GM18517 (cell line): ENCODE results near the gene LAPTM5.

Experiments
- ATAC-seq: cut with Tn5 transposase; IDR thresholded peaks from one replicate; pipeline ENCODE4 v1.9.1; 2021; ENCODE audit warnings: mild to moderate bottlenecking, moderate library complexity; ENCODE audit not compliant: unreplicated experiment

LAPTM5 gene

DNA sequence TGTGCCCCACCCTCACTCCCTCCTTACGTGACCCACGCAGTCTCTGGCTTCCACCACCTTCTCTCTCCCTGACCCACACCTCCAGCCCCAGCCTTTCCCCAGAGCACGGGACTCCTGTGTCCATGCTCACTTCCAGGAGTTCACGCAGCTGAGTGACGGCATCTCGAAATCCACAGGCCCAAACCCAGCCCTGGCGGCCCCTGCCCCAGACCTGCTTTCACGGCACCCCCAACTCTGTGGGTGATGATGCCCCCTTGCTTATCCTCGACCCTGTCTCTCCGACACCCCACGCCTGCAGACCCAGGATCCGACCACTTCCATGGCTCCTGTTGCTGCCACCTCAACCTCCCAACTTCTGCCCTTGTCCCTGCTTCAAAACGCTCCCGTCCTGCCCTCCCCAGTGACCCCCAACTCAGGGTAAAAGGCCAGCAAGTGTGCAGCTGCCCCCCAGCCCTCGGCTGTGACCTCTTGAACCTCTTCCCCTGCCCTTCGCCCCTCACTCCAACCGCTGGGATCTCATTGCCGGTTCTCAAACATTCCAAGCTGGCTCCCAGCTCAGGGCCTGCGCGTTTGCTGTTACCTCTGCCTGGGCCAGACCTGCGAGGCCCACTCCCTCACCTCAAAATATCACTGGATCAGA is 30.4 kb upstream of the LAPTM5 start:
- ATAC-seq: no peak

DNA sequence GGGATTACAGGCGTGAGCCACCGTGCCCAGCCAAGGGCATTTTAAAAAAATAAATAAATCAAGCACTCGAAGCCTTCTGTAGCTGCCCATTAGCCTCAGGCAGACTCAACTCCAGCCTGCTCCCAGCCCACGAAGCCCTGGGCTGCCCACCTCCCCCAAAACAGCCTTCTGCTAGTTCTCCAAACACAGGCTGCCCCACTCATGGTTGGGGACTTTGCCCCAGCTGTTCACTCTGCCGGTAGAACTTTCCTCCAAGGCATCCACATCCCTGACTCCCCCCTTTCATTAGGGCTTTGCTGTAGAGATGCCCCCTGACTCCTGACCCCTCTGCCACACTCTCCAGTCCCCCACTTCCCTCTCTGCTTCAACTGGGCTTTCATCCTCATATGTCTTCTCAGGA is 29.7 kb upstream of the LAPTM5 start:
- ATAC-seq: no peak

DNA sequence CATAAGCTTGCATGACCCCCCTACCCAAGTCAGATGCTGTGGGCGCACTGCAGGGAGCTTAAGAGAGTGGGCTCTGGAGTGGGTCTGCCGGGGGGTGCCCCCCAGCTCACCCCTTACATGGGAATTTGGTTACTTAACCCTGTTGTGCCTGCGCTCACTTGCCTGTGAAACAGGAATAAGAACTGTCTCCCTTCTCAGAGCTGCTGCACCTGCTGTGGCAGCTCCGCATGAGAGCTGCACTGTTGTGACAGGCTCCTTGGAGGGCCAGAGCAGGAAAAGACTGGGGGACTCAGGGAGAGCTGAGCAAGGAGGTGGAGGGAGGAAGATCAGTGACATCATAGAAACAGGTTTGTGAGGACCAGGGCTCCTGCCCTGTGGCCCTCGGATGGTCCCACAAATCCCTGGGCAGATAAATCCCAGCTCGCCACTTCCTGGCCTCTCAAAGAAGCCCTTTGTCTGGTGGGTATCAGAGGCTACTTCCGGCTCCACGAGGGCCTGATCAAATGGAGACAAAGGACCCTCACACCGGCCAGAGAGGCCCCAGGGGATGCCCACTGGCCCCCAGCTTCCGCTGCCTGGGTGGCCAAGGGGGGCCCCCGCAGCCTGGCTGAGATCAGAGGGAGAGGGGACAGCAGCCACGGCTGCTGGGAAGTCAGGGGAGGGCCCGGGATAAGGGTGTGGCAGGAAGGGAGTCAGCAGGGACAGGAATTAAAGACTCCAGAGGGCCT is 28.9 kb upstream of the LAPTM5 start:
- no peak for ATAC-seq

DNA sequence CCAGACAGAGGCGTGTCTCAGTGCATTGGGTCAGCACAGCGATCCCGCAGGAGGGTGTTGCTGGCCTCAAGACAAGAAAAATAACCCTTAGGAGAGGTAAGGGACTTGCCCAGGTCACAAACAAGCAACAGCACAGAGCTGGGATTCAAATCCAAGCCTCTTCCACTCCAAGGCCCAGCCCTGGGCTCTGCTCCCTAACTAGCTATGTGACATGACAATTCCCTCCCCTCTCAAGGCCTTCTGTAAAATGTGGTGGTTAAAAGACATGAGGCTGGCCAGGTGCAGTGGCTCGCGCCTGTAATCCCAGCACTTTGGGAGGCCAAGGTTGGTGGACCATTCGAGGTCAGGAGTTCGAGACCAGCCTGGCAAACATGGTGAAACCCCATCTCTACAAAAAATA is 28.1 kb upstream of the LAPTM5 start:
- no peak for ATAC-seq

DNA sequence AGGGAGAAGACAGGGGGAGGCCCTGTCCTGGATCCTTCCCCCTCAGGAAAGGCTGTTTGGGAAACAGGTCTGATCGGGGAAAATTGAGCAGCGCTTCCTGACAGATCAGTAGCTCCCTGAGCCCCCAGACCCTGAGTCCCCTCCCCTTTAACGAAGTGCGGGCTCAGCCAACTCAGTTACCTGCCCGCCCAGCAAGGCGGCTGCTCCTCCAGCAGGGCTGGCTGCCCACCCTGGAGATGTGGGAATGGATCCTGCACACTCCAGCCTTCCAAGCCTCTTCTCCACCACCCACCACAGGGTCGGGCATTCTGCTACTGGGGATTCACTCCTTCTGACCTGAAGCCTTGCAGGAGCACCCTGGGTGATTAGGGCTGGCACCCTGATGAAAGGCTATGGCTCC is 27.6 kb upstream of the LAPTM5 start:
- no peak for ATAC-seq

DNA sequence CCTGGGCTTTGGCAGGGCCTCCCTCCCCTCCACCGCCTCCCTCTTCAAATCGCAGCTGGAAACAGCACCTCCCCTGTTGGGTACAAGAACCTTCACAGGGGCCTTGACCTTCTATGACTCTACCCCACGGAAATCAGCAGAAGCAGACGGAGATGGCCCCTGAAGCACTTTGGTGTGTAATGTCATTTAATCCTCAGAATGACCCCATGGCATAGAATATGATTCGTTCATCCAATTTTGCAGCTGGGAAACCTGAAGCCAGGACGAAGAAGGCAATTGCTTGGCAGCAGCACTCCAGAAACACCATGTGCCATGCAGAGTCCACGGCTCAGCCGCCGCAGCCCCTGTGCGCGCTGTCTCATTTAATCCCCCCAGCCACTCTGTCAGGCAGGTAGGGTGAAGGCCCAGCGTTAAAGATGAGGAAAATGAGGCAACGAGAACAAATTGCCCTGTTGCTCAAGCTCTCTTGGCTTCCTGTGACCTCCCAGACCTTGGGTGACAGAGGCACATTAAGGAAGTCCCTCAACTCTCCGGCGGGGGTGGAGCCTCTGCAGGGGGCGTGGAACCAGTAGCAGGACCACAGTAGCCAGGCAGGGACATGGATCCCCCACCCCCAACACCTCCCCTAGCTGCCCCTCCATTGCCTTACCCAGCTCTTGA is 25.8 kb upstream of the LAPTM5 start:
- ATAC-seq: no peak

DNA sequence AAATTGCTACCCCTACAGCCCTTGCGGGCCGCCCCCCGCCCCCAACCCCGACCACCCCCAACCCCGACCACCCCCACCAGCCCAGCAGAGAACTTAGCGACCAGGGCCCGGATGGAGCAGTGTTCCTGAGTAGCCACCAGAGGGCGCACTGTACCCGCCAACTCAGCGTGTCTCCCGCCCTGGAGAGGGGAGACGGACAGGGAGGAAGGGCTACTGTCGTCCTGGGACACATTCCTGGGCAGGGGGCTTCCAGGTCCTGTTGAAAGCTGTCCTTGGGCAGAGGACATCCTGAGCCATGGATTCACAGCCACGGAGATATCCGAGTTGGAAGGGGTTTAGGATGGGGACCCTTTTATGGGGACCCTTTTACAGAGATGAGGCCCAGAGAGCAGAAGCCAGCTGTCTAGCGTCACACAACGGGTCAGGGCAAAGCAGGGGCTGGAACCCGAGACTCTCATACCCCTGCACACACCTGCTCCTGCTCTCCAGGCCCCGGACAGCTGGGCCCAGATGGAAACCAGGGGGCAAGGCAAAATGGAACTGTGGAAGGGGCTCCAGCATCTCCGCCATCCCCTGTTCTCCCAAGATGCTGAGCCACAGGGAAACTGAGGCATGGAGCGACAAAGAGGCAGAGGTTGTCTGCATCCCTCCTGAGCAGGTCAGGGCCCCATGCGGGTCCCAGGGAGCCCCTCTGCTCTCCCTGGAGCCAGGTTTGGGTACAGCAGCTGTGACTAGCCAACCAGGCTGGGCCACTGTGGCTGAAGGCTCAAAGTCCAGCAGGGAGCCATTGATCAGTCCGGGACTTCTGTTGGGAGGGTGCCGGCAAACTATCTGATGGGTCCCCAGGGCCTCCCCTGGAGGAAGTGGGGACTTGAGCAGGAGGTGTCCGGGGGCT is 25.0 kb upstream of the LAPTM5 start:
- ATAC-seq: no peak

DNA sequence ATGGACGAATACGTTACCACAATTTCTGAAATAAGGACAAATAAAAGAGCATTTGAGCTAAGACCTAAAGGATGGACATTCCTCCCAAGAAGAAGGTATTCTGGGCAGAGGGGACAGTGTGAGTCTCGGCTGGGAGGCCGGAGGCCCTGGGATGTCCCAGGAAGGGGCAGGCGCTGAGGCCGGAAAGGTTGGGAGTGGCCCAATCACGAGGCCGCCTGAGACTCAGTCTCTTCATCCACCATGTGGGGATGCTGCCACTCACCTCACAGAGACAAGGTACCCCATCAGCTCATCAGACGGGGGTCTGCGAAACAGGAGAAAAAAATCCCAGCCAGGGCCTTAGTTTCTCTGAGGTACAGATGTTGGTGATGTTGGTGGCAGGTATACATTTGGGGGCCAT is 24.3 kb upstream of the LAPTM5 start:
- no peak for ATAC-seq

DNA sequence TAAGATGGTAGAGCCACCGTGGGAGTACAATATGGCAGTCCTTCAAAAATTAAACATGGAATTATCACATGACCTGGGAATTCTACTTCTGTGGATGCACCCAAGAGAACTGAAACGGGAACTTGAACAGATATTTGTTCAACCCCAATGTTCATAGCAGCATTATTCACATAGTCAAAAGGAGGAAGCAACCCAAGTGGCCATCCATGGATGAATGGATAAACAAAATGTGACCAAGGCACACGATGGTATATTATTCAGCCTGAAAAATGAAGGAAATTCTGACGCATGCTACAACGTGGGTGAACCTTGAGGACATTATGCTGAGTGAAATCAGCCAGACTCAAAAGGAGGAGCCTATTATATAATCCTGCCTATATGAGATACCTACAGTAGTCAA is 22.8 kb upstream of the LAPTM5 start:
- no peak for ATAC-seq

DNA sequence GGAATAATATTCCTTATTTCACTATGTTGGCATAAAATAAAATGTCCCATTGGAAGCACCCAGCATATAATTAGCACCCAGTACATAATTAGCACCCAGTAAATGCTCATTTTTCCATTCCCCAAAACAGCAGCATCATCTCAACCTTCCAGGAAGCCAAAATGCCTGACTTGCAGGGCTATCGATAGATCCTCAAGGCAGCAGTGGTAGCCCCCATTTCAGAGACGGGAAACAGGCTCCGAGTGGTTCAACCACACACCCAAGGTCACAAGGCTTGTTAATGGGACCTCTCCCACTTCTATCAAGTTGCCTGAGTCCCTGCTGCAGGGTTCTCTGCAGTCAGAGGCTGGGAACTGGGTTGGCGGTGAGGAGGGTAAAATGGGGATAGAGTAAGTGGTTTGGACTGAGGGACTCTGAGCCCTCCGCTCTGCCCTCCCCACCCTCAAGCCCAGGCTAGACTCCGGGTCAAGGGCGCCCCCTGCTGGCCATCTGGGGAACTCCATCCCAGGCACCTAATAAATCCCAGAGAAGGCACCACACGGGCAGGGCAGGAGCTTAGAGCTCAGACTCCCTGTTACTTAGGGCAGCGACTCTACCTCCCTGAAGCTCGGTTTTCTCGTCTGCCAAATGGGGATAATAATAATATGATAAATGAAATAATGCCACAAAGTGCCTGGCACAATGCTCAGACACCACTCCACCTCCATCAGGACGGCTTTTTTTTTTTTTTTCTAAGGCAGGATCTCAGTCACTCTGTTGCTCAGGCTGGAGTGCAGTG is 21.9 kb upstream of the LAPTM5 start:
- ATAC-seq: no peak

DNA sequence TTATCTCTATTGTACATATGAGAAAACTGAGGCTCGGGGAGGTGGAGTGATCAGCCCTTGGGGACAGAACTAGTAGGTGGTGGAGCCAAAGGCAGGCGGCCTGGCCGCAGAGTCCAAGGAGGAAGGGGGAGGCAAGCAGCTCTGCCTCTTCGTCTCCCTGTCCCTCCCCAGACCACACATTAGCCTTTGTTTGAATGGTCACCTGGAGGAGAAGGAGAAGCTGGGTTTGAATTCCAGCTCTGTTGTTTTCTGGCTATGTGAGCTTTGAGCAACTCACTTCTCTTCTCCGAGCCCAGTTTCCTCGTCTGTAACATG is 21.4 kb upstream of the LAPTM5 start:
- no peak for ATAC-seq

DNA sequence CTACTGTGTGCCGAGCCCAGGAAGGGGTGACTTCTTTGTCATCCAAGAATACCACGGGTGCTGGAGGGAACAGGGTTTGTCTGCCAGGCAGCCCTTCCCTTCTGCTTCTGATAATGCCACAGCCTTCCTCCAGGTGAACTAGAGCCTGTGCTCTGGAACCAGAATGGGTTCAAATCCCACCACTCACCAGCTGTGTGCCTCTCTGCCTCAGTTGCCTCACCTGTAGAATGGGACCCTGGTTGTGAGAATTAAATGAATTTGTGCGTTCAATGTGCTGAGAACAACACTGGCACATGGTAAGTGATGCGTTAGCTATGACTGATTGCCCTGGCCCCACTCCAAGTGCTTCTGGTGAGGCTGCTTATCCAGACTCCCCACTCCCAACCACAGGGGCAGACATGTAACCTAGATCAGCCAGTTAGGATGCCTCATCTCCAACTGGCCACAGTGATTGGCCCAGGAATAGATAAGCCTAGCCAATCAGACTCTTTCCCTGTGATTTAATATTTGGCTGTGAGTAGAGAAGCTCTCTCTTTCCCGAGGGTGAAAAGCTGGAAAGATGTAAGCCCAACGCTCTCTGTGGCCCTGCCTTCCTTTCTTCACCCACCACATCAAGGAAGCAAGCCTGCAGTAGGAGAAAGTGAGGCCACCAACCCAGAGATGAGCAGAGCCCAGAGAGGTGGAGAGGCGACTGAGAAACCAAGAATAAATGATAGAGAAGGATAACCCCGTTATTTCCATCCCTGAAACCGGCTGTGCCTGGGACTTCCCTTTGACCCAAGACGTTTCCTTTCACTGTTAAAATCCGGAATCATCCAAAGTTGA is 20.8 kb upstream of the LAPTM5 start:
- no peak for ATAC-seq

DNA sequence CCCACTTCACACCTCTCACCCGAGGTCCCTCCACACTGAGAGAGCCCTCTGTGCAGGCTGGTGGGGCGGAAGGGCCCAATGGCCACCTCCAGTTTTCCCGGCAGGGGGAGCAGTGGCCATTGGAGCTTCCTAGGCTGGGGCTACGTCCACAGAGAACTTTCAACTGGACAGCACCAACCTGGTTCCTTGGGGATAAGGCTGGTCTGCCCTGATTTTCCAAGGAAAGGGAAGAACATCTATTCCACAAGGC is 20.3 kb upstream of the LAPTM5 start:
- no peak for ATAC-seq

DNA sequence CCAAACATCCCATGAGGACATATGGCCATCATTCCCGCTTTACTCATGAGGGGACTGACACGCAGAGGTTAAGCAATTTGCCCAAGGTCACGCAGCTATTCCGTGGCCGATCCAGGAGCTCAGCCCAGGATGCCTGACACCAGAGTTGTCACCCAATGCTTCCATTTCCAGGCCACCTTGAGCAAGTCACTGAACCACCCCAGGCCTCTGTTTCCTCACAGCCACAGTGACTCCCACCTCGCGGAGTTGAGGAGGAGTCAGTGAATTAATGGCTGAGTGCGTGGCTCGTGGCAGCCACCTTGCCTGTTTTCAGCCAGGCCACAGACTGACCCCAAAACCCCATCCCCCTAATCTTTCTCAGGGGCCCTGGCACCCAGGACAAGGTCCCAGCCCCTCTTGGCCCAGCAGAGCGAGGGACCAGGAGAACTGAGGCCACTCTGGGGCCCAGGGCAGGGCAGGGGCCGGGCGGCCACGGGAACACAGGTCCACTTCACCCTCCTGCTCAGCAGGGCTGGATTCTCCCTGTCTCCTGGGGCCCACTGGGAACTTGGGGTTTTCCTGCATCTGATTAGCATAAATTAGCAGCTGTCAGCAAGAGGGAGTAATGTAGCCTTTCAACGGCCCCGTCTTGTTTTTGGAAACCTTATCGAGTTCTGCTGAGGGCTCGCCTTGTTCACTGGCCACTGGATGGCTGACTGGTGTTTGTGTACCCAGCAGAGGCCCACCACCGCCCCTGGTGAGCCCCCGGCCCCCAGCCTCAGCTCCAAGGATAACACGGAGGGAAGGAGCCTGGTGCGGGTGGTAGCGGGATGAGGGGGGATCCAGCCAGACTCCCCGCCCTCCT is 19.7 kb upstream of the LAPTM5 start:
- ATAC-seq: no peak

DNA sequence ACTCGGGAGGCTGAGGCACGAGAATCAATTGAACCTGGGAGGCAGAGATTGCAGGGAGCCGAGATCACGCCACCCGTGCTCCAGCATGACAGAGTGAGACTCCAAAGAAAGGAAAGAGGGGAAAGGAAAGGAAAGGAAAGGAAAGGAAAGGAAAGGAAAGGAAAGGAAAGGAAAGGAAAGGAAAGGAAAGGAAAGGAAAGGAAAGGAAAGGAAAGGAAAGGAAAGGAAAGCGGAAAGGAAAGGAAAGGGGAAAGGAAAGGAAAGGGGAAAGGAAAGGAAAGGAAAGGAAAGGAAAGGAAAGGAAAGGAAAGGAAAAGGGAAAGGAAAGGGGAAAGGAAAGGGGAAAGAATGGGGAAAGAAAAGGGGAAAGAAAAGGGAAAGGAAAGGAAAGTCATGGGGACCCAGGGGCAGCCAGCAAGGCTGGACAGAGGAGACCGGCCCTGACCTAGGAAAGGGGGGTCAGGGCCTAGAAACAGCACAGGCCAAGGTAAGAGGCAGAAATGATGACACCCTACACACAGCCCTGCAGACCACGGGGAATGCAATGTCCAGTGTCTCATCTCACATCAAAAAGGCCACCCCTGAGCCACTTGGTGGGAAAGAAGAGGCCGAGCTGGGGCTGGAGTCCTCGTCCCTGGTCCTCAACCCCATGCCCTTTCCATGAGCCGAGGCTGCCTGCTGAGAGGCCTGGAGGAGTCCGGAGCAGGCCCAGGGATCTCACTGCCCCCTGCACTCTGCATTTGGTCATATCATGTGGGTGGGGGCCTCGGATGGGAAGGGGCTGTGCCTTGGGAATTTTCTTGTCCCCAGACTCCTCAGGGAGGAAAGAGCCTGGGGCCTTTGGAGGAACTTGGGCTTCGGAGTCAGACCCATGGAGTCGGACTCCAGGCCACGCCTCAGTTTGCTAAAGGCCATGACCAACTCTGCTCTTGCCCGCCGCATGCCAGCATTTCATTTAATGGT is 18.8 kb upstream of the LAPTM5 start:
- ATAC-seq: no peak

DNA sequence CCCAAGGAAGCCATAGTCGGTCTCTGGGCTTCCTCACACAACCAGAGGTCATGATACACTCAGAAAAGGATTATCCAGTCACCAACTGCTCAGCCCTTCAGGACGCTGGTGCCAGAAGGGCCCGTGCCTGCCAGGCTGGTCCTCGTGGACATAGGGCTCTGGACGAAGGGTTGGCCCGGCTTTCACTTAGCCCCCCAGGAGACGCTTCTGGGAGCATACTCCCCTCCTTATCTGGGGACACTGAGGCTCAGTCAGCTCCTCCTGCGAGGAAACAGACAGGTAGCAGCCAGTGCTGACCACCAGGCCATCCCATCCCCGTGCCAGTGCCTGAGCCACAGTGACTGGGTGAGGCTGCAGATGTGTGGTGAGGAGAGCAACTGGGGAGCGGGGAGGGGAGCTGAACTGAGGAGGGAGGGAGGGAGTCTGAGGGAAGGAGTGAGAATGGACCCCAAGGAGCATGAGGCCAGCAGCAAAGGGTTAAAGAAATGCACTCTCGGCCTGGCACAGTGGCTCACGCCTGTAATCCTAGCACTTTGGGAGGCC is 17.9 kb upstream of the LAPTM5 start:
- no peak for ATAC-seq

DNA sequence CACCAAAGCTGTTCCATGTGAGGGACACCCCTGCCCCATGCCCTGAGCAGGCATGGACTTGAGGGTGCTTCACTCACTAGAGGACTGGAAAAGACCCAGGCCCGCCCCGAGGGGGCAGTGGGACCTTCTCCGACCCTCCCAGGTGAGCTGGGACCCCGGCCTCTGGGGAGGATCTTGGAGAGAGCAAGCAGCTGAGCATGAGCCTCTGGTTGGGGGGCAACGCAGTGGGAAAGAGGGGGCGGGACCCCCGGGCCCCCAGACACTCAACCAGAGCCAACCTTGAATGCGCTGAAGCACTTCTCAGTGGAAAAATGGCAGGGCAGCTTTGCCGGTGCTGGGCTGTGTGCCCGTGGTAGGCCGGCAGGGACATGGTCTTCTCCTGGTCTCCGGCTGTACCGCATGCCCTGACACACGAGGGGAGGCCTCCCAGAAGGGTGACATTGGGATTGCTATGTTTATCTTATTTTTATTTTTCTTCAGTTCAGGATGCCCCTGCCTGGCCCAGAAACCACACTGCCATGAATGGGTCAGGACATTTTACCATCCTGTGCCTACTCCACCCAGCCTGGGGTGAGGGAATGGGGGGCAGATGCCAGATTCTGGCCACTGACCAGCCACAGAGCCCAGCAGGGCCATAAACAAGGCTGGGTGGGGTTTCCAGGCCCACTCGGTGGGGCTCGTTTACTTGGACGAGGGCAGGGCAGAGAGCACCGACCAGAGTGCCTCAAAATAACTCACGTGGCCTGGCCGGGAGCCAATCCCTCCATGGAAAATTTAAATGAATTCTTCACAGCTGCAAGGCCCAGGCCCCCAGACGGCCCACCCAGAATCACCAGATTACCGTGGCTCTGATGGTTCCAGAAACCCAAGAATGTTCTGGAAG is 17.2 kb upstream of the LAPTM5 start:
- ATAC-seq: no peak
